Upper lobe of left lung (tissue), 6 donors: ENCODE measurements around the gene EDA. TPM values are rescaled to one million over a fixed set of nuclear protein-coding genes. Genes with fewer than 3 reads are reported as not detected.

ENCODE experiments used
- ATAC-seq, 2 donors: fragments of 200-7000 bp; cut with Tn5 transposase; one replicate each; pipeline ENCODE4 v1.9.1; 2022; ENCODE audit warnings: mild to moderate bottlenecking in 2 of 2, moderate library complexity in 2 of 2; ENCODE audit not compliant: low FRiP score in 2 of 2
- DNase-seq, 2 donors: peaks; one replicate each; pipeline ENCODE4 v3.0.0-alpha.2; 2019 to 2020
- H3K27ac ChIP-seq, 4 donors: fragments of 200-600 bp; sonication (generic); one replicate each; pipeline ENCODE4 v1.5.1; 2016 to 2019
- H3K27me3 ChIP-seq, 4 donors: fragments of 200-600 bp; sonication (generic); one replicate each; pipeline ENCODE4 v1.5.1; 2017 to 2019
- H3K36me3 ChIP-seq, 4 donors: fragments of 200-600 bp; sonication (generic); one replicate each; pipeline ENCODE4 v1.5.1; 2016 to 2019
- H3K4me1 ChIP-seq, 4 donors: fragments of 200-600 bp; sonication (generic); one replicate each; pipeline ENCODE4 v1.5.1; 2018 to 2019
- H3K4me3 ChIP-seq, 4 donors: fragments of 200-600 bp; sonication (generic); one replicate each; pipeline ENCODE4 v1.5.1; 2017 to 2019; ENCODE audit warnings: mild to moderate bottlenecking in 2 of 4, moderate library complexity in 1 of 4
- H3K9me3 ChIP-seq, 4 donors: fragments of 200-600 bp; sonication (generic); one replicate each; pipeline ENCODE4 v1.5.1; 2018 to 2019
- EP300 ChIP-seq, 4 donors: sonication (generic); formaldehyde crosslinking; IDR thresholded peaks; one replicate each; pipeline ENCODE4 v1.5.1; 2017; ENCODE audit warnings: antibody characterized with exemption in 4 of 4, control low read depth in 2 of 4
- POLR2A ChIP-seq, 4 donors: fragments of 450-650 bp; IDR thresholded peaks; one replicate each; pipeline ENCODE4 v1.5.1; 2016 to 2017; ENCODE audit warnings: antibody characterized with exemption in 4 of 4, mild to moderate bottlenecking in 2 of 4
- POLR2AphosphoS5 ChIP-seq, 2 donors: sonication (generic); formaldehyde crosslinking; IDR thresholded peaks; one replicate each; pipeline ENCODE4 v1.5.1; 2017; ENCODE audit warnings: antibody characterized with exemption in 2 of 2
- WGBS, 2 donors: methylation state at CpG; one replicate each; pipeline ENCODE4 v1.1.5; 2017 to 2018; 5-methylcytosine and 5-hydroxymethylcytosine counted together
- total RNA-seq, 6 donors: library from RNA; depleted of rRNA in 4 of 6; stranded (reverse); fragments of >200 nt in 4 of 6; gene quantifications; one replicate each; pipeline versions ENCODE4 v1.1.0 to v1.2.1, GENCODE V29; 2016 to 2021
- TF ChIP-seq, protein P1 (sequence below), 6 experiments: fragments of 450-650 bp in 4 of 6; fragments of 200-600 bp in 2 of 6; sonication (generic) in 2 of 6; IDR thresholded peaks; one replicate each; pipeline ENCODE4 v1.5.1; 2016 to 2019; ENCODE audit warnings: antibody characterized with exemption in 6 of 6
- donor health status: DM: no; HTN: no; CAD: no; lungs with moderate emphysema.
- donor health status: DM: no; HTN: yes; CAD: no; lungs with severe emphysema.

EDA gene
- total RNA-seq, 6 donors from 2014 or later = 3.3 to 16.8 (median 5.9) TPM

GRCh38 chrX:69876221-69876620 is 260.3 kb downstream of the EDA start:
- ATAC-seq (no peak), DNase-seq (no peak)
- Histone ChIP-seq H3K36me3 (no peaks in the 10 kb centered on the region), H3K4me1 (no peaks in the 10 kb centered on the region), H3K9me3 (no peaks in the 10 kb centered on the region), H3K4me3 (no peak overlapping the region), H3K27me3 (no peaks in the 10 kb centered on the region), H3K27ac (no peak overlapping the region)
- TF ChIP-seq EP300 (IDR thresholded peaks at IDR 0.05) = no peak
- 77 to 94% methylated on average over 1 of the region's 1 CpG for WGBS, 2 donors

DNA sequence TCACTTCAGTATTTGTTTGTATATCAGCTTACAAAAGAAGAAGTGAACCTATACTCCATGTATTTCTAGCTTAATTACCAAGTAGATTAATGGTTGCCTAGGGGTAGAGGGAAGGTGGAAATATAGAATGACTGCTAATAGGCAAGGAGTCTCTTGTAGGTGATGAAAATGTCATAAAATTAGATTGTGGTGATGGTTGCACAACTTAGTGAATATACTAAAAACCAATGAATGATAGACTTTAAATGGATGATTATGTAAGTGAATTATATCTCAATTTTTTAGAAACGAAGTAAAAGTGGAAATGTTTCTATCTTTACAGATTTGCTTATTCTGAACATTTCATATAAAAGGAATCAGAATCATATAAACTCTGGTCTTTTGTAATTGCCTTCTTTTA is 268.3 kb downstream of the EDA start:
- Histone ChIP-seq H3K27ac (no peak overlapping the region), H3K36me3 (no peaks in the 10 kb centered on the region), H3K4me3 (no peak overlapping the region), H3K4me1 (no peaks in the 10 kb centered on the region), H3K9me3 (no peaks in the 10 kb centered on the region), H3K27me3 (no peaks in the 10 kb centered on the region)
- ATAC-seq (no peak), DNase-seq (no peak)
- WGBS, 2 donors = 63 to 73% methylated on average over 1 of the region's 1 CpG
- TF ChIP-seq POLR2A (IDR thresholded peaks at IDR 0.05) = no peak
- TF ChIP-seq POLR2AphosphoS5 (IDR thresholded peaks at IDR 0.05) = no peak
- TF ChIP-seq EP300 (IDR thresholded peaks at IDR 0.05) = no peak
- TF ChIP-seq, protein P1, sequence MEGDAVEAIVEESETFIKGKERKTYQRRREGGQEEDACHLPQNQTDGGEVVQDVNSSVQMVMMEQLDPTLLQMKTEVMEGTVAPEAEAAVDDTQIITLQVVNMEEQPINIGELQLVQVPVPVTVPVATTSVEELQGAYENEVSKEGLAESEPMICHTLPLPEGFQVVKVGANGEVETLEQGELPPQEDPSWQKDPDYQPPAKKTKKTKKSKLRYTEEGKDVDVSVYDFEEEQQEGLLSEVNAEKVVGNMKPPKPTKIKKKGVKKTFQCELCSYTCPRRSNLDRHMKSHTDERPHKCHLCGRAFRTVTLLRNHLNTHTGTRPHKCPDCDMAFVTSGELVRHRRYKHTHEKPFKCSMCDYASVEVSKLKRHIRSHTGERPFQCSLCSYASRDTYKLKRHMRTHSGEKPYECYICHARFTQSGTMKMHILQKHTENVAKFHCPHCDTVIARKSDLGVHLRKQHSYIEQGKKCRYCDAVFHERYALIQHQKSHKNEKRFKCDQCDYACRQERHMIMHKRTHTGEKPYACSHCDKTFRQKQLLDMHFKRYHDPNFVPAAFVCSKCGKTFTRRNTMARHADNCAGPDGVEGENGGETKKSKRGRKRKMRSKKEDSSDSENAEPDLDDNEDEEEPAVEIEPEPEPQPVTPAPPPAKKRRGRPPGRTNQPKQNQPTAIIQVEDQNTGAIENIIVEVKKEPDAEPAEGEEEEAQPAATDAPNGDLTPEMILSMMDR (IDR thresholded peaks at IDR 0.05) = no peak

GRCh38 chrX:69896046-69896445 is 280.1 kb downstream of the EDA start:
- TF ChIP-seq, protein P1 (IDR thresholded peaks at IDR 0.05) = no peak
- no peak for TF ChIP-seq POLR2AphosphoS5 (IDR thresholded peaks at IDR 0.05)
- Histone ChIP-seq H3K9me3 (no peaks in the 10 kb centered on the region), H3K27ac (no peak overlapping the region), H3K36me3 (no peaks in the 10 kb centered on the region), H3K4me1 (no peaks in the 10 kb centered on the region), H3K4me3 (no peak overlapping the region), H3K27me3 (no peaks in the 10 kb centered on the region)
- DNase-seq (no peak), ATAC-seq (no peak)
- WGBS, 2 donors = 20 to 40% methylated on average over 1 of the region's 1 CpG

DNA sequence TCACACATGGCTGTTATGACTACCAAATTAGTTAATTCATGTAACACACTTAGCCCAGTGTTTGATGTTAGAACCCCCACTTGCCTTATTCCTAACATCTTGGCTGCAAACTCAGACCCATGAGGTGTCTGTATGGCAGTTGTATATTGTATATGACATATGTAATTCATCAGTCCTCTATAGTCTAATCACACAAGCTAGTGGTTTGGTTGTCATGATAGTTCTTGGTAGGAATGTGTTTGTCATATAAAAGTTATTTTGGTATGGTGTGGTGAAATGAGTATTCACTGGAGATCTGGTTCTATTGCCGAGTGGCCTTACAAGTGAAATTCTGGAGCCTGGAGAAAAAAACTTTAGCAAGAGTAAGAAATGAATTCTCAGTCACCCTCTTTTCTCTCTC is 284.6 kb downstream of the EDA start:
- no peaks in the 10 kb centered on the region for H3K4me1 ChIP-seq

GRCh38 chrX:69906447-69906846 is 290.5 kb downstream of the EDA start:
- WGBS, 2 donors = 73 to 92% methylated on average over 7 to 8 of the region's 8 CpGs
- H3K9me3 ChIP-seq = peaks cover 0 to 4% (median 0%) of the 10 kb centered on the region in 4 donors
- no peak overlapping the region for H3K4me3 ChIP-seq
- TF ChIP-seq POLR2A (IDR thresholded peaks at IDR 0.05) (no peak), EP300 (IDR thresholded peaks at IDR 0.05) (no peak), POLR2AphosphoS5 (IDR thresholded peaks at IDR 0.05) (no peak)
- TF ChIP-seq, protein P1 (IDR thresholded peaks at IDR 0.05) = no peak
- ATAC-seq (no peak), DNase-seq (no peak)
- H3K36me3 ChIP-seq = no peaks in the 10 kb centered on the region
- H3K4me1 ChIP-seq = peaks cover 0 to 3% (median 0%) of the 10 kb centered on the region in 4 donors
- H3K27ac ChIP-seq = no peak overlapping the region
- H3K27me3 ChIP-seq = no peaks in the 10 kb centered on the region

More for the DNA sequence above, 284.6 kb downstream of the EDA start:
- Histone ChIP-seq H3K9me3 (no peaks in the 10 kb centered on the region), H3K27me3 (no peaks in the 10 kb centered on the region), H3K4me3 (no peak overlapping the region), H3K36me3 (no peaks in the 10 kb centered on the region), H3K27ac (no peak overlapping the region)
- no peak for DNase-seq
- TF ChIP-seq POLR2AphosphoS5 (IDR thresholded peaks at IDR 0.05) = no peak
- TF ChIP-seq, protein P1 (IDR thresholded peaks at IDR 0.05) = no peak
- TF ChIP-seq EP300 (IDR thresholded peaks at IDR 0.05) = no peak
- TF ChIP-seq POLR2A (IDR thresholded peaks at IDR 0.05) = no peak
- 81 to 92% methylated on average over 1 of the region's 1 CpG for WGBS, 2 donors
- ATAC-seq = no peak
